HepG2 (cell line): ENCODE data around the gene STIP1. TPM values are rescaled to one million over a fixed set of nuclear protein-coding genes. Genes with fewer than 3 reads are reported as not detected.

Experiments used
- ADNP ChIP-seq: sonication (generic); formaldehyde crosslinking; IDR thresholded peaks from 2 replicates; pipeline ENCODE4 v1.4.0; 2020; ENCODE audit warnings: missing genetic modification reagents
- ATM ChIP-seq: fragments of 450-650 bp; IDR thresholded peaks from 2 replicates; pipeline ENCODE4 v1.7.1; 2017; ENCODE audit warnings: mild to moderate bottlenecking, borderline replicate concordance
- CCAR2 ChIP-seq: fragments of 200-400 bp; formaldehyde crosslinking; optimal IDR thresholded peaks from 2 replicates; pipeline ENCODE3; 2018; ENCODE audit warnings: low read depth, mild to moderate bottlenecking, low read length, moderate library complexity
- ELF3 ChIP-seq: IDR thresholded peaks from 2 replicates; pipeline ENCODE4 v1.6.1; 2016; ENCODE audit warnings: missing genetic modification reagents, missing compliant biosample characterization
- ERF ChIP-seq: IDR thresholded peaks from 2 replicates; pipeline ENCODE4 v1.6.1; 2018; ENCODE audit warnings: missing biosample characterization, missing genetic modification reagents
- FOXO1 ChIP-seq: sonication (generic); formaldehyde crosslinking; IDR thresholded peaks from 2 replicates; pipeline ENCODE4 v1.4.0; 2020; ENCODE audit warnings: missing genetic modification reagents
- IRX3 ChIP-seq: sonication (generic); formaldehyde crosslinking; IDR thresholded peaks from 2 replicates; pipeline ENCODE4 v1.8.1; 2023; ENCODE audit warnings: mild to moderate bottlenecking, low read depth, missing genetic modification reagents, borderline replicate concordance
- KLF13 ChIP-seq: sonication (generic); formaldehyde crosslinking; IDR thresholded peaks from 2 replicates; pipeline ENCODE4 v1.4.0; 2020; ENCODE audit warnings: mild to moderate bottlenecking, missing genetic modification reagents
- MBNL3 ChIP-seq: fragments of 250-450 bp; sonication (Bioruptor Pico); conservative IDR thresholded peaks from 2 replicates; pipeline ENCODE4 v1.8.0; 2022; ENCODE audit warnings: mild to moderate bottlenecking, inconsistent platforms
- MED8 ChIP-seq: sonication (generic); formaldehyde crosslinking; IDR thresholded peaks from 2 replicates; pipeline ENCODE4 v1.8.1; 2023; ENCODE audit warnings: mild to moderate bottlenecking, missing genetic modification reagents; ENCODE audit not compliant: insufficient replicate concordance
- RARG ChIP-seq: sonication (generic); formaldehyde crosslinking; IDR thresholded peaks from 2 replicates; pipeline ENCODE4 v1.4.0; 2020; ENCODE audit warnings: low read depth, mild to moderate bottlenecking, missing genetic modification reagents
- SUZ12 ChIP-seq: fragments of 150-350 bp; IDR thresholded peaks from 2 replicates; pipeline ENCODE4 v1.6.1; 2014; ENCODE audit warnings: low read depth, low read length
- TRIM24 ChIP-seq: sonication (generic); formaldehyde crosslinking; IDR thresholded peaks from 2 replicates; pipeline ENCODE4 v1.8.0; 2022; ENCODE audit warnings: mild to moderate bottlenecking, missing genetic modification reagents
- XBP1 ChIP-seq: sonication (generic); formaldehyde crosslinking; IDR thresholded peaks from 2 replicates; pipeline ENCODE4 v1.5.0; 2020; ENCODE audit warnings: missing genetic modification reagents
- ZBTB7A ChIP-seq: sonication (generic); formaldehyde crosslinking; IDR thresholded peaks from 2 replicates; pipeline ENCODE4 v1.8.0; 2022; ENCODE audit warnings: mild to moderate bottlenecking, missing genetic modification reagents
- ZNF337 ChIP-seq: sonication (generic); formaldehyde crosslinking; IDR thresholded peaks from 2 replicates; pipeline ENCODE4 v1.5.1; 2020; ENCODE audit warnings: missing genetic modification reagents, low read depth, mild to moderate bottlenecking, borderline replicate concordance
- polyA plus RNA-seq, 8 experiments: library from polyadenylated mRNA; depleted of rRNA in 3 of 8; stranded (reverse) in 7 of 8; unstranded in 1 of 8; fragments of >200 nt; fragmentation: Illumina TruSeq in 4 of 8; extraction: Trizol in 4 of 8; gene quantifications; 2 replicates each; pipeline versions ENCODE4 v1.2.1 to v1.2.3, GENCODE V29; 2011 to 2016; ENCODE audit warnings: low read depth in 4 of 8, missing spikeins in 1 of 8, mixed read lengths in 1 of 8; ENCODE audit not compliant: insufficient read depth in 1 of 8
- total RNA-seq, 5 experiments: library from RNA; depleted of rRNA; stranded (reverse); fragments of >200 nt; fragmentation: Illumina TruSeq; extraction: Trizol; gene quantifications; 2 replicates each; pipeline ENCODE4 v1.2.3, GENCODE V29; 2016; ENCODE audit warnings: low read depth in 1 of 5
- TF ChIP-seq, protein P1 (sequence below): sonication (generic); formaldehyde crosslinking; IDR thresholded peaks from 2 replicates; pipeline ENCODE4 v1.4.0; 2020; ENCODE audit warnings: mild to moderate bottlenecking, low read depth, missing genetic modification reagents
- TF ChIP-seq, protein P2 (sequence below): IDR thresholded peaks from 2 replicates; pipeline ENCODE4 v1.6.1; 2016; ENCODE audit warnings: low read depth, missing genetic modification reagents, missing compliant biosample characterization
- TF ChIP-seq, protein P3 (sequence below): sonication (generic); formaldehyde crosslinking; IDR thresholded peaks from 2 replicates; pipeline ENCODE4 v1.8.1; 2022; ENCODE audit warnings: mild to moderate bottlenecking, missing genetic modification reagents
- TF ChIP-seq, protein P4 (sequence below): sonication (generic); formaldehyde crosslinking; IDR thresholded peaks from 2 replicates; pipeline ENCODE4 v1.4.0; 2020; ENCODE audit warnings: mild to moderate bottlenecking, missing genetic modification reagents

Gene STIP1
- total and polyA plus RNA-seq, 2 of the 13 experiments (the other 11 are each of a cell fraction or from before 2014, with no cell fraction given): 81.1 to 217 TPM

DNA sequence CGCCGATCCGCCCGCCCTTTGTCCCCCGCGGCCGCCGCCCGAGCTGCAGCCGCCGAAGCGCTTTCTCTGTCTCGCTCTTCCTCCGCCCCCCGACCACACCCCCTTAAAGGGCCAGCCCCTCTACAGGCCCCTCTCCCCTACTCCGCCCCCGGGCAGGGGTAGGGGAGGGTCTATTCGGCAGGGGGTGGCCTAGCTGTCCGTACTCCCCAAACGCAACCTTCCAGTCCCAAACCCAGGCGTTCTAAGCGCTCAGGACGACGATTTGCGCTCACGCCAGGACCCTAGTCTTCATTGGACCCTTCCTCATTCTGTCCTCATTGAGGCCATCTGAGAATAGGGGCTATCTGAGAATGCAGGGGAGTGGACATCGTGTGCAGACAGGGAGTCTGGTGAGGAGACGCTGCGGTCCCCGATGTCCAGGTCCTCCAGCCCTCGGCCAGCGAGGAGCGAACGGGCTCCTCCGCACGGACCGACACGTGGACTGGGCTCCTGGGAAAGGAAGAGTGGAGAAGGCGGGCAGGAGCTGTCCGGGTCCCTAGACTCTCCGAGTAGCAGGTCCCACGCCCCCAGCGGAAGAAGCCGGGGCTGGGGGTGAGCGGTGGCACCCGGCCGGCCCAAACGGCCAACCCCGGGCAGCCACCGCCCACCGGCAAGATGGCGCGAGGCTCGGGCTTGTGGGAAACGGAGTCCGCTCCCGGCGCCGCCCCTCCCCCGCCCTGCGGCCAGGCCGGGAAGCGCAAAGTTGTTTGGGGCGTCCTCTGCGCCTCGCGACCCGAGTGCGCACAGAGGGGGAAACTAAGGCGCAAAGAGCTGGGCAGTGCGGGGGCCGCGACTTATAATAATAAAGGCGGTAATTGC lies 61.1 kb downstream of the STIP1 start, which contains the start of gene PPP1R14B (continued):
- TF ChIP-seq, protein P1, sequence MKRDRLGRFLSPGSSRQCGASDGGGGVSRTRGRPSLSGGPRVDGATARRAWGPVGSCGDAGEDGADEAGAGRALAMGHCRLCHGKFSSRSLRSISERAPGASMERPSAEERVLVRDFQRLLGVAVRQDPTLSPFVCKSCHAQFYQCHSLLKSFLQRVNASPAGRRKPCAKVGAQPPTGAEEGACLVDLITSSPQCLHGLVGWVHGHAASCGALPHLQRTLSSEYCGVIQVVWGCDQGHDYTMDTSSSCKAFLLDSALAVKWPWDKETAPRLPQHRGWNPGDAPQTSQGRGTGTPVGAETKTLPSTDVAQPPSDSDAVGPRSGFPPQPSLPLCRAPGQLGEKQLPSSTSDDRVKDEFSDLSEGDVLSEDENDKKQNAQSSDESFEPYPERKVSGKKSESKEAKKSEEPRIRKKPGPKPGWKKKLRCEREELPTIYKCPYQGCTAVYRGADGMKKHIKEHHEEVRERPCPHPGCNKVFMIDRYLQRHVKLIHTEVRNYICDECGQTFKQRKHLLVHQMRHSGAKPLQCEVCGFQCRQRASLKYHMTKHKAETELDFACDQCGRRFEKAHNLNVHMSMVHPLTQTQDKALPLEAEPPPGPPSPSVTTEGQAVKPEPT (CRISPR knock-in tag): no peak
- TF ChIP-seq CCAR2 (no peak), ERF (CRISPR knock-in tag) (no peak; the same call in 1 of the 2 replicates), KLF13 (CRISPR knock-in tag) (no peak), ZBTB7A (CRISPR knock-in tag) (no peak; the same call in 1 of the 2 replicates), MED8 (CRISPR knock-in tag) (no peak), SUZ12 (peak; percentile 42; the same call in 1 of the 2 replicates), FOXO1 (CRISPR knock-in tag) (no peak), ZNF337 (CRISPR knock-in tag) (no peak), MBNL3 (no peak), ATM (no peak), IRX3 (no peak), TRIM24 (no peak), XBP1 (no peak), ADNP (CRISPR knock-in tag) (no peak), ELF3 (CRISPR knock-in tag) (no peak; the same call in 1 of the 2 replicates), RARG (CRISPR knock-in tag) (no peak)
- TF ChIP-seq, protein P2, sequence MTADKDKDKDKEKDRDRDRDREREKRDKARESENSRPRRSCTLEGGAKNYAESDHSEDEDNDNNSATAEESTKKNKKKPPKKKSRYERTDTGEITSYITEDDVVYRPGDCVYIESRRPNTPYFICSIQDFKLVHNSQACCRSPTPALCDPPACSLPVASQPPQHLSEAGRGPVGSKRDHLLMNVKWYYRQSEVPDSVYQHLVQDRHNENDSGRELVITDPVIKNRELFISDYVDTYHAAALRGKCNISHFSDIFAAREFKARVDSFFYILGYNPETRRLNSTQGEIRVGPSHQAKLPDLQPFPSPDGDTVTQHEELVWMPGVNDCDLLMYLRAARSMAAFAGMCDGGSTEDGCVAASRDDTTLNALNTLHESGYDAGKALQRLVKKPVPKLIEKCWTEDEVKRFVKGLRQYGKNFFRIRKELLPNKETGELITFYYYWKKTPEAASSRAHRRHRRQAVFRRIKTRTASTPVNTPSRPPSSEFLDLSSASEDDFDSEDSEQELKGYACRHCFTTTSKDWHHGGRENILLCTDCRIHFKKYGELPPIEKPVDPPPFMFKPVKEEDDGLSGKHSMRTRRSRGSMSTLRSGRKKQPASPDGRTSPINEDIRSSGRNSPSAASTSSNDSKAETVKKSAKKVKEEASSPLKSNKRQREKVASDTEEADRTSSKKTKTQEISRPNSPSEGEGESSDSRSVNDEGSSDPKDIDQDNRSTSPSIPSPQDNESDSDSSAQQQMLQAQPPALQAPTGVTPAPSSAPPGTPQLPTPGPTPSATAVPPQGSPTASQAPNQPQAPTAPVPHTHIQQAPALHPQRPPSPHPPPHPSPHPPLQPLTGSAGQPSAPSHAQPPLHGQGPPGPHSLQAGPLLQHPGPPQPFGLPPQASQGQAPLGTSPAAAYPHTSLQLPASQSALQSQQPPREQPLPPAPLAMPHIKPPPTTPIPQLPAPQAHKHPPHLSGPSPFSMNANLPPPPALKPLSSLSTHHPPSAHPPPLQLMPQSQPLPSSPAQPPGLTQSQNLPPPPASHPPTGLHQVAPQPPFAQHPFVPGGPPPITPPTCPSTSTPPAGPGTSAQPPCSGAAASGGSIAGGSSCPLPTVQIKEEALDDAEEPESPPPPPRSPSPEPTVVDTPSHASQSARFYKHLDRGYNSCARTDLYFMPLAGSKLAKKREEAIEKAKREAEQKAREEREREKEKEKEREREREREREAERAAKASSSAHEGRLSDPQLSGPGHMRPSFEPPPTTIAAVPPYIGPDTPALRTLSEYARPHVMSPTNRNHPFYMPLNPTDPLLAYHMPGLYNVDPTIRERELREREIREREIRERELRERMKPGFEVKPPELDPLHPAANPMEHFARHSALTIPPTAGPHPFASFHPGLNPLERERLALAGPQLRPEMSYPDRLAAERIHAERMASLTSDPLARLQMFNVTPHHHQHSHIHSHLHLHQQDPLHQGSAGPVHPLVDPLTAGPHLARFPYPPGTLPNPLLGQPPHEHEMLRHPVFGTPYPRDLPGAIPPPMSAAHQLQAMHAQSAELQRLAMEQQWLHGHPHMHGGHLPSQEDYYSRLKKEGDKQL (CRISPR knock-in tag): no peak
- TF ChIP-seq, protein P3, sequence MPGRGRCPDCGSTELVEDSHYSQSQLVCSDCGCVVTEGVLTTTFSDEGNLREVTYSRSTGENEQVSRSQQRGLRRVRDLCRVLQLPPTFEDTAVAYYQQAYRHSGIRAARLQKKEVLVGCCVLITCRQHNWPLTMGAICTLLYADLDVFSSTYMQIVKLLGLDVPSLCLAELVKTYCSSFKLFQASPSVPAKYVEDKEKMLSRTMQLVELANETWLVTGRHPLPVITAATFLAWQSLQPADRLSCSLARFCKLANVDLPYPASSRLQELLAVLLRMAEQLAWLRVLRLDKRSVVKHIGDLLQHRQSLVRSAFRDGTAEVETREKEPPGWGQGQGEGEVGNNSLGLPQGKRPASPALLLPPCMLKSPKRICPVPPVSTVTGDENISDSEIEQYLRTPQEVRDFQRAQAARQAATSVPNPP (CRISPR knock-in tag): no peak
- TF ChIP-seq, protein P4, sequence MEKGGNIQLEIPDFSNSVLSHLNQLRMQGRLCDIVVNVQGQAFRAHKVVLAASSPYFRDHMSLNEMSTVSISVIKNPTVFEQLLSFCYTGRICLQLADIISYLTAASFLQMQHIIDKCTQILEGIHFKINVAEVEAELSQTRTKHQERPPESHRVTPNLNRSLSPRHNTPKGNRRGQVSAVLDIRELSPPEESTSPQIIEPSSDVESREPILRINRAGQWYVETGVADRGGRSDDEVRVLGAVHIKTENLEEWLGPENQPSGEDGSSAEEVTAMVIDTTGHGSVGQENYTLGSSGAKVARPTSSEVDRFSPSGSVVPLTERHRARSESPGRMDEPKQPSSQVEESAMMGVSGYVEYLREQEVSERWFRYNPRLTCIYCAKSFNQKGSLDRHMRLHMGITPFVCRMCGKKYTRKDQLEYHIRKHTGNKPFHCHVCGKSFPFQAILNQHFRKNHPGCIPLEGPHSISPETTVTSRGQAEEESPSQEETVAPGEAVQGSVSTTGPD (CRISPR knock-in tag): no peak
